Stimulated activated CD8-positive, alpha-beta memory T cell treated with anti-CD3 and anti-CD28 coated beads, Interleukin-7, amount 100 ng/mL, for 4 hours (primary cell): ENCODE results near the gene PAPPA.

Experiments
- DNase-seq, 2 donors: peaks; one replicate each; pipeline ENCODE4 v3.0.0-alpha.2; 2020; ENCODE audit warnings: low read depth in 2 of 2

The PAPPA gene

DNA sequence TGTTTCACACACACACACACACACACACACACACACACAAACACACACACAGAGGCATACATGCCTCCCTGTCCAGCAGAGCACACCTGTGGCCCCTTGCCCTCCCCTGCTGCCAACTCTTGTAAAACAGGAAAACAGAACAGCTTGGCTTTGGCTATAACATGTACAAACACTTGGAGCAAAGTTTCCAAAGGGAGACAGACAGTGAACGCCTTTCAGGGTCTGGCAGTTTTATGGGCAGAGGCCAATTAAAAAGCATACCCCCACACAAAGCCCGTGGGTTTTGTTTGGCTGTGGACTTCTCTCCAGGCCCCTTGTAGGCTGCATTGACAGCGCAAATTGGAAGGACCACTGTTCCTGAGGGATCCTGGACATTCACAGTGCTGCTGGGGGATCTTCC, 265.6 kb downstream of the PAPPA start:
- no peak for DNase-seq

- no peak for DNase-seq
These were observed 267.5 kb downstream of the PAPPA start for GRCh38 chr9:116420993-116421538.

DNA sequence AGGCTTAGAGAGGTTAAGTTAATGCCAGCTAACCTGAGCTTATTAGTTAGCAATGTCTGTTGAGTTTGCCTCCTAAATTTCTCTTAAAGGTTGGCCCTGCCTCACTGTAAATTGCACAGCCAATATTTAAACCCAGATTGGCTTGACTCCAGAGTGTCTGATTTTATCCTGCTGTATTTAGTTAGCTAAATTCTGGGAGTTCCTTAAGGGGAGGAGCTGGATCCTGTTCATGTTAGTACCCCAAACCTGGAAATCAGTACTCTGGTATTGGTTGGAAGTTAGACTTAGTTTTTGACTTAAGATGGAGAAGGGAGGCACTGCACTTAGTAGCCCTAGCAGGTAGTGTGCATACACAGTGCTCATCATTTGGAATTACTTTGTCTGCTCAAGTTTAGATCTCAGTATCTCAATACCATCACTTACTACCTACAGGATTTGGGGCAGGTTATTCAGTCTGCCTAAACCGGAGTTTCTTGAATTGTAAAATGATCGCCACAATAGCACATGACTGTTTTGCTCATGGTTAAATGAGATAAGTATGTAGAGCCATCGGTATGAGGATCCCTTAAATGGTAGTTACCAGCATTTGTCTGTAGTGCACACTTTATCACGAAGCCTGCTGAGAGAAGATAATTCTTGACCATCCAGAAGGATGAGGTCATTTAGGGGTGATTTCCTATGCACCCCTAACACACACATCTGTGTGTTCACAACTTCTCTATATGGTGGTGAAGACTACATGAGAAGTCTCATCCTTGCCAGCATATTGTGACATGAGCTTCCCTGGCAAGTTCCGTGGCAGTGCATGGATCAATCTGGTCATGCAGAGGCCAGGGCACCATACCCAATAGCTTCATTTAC, 268.8 kb downstream of the PAPPA start:
- DNase-seq, result no peak

GRCh38 chr9:116423149-116423548, 269.6 kb downstream of the PAPPA start:
- no peak for DNase-seq

DNA sequence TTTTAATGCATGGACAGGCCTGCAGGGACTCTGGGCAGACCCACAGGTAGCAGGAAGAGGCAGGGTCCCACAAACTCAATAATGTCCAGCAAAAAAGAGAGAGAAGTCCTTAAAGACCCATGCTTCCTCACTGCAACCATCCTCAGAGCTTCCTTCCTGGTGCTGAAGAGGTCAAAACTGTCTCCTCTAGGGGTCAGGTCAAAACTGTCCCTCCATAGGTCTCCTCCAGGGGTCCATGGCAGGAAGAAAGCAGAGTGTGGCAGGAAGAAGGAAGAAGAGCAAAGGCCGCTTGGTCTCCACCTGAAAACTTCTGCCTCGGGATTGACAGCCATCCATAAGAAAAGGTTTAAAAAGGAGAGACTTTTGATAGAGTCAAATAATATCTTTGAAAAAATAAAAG, 271.7 kb downstream of the PAPPA start:
- no peak for DNase-seq

GRCh38 chr9:116430849-116431248, 277.3 kb downstream of the PAPPA start:
- no peak for DNase-seq

GRCh38 chr9:116432051-116432450, 278.5 kb downstream of the PAPPA start:
- DNase-seq, result no peak

DNA sequence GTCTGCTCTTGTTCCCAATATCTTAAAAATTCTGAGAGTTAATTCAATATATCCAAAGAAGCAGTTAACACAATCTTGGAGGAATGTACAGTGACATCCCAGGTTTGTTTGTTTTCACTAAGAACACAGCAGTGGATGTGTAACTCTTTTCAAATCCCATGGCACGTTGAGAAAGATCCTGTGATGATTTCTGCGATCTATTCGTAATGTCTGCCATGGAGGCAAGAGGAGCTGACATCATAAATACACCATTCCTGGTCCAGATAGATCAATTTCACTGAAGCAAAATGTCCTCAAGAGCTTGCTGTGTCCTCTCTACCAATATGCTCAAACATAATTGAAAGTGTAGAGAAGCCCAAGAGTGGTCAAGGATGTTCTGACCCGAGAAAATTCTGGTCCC, 280.7 kb downstream of the PAPPA start:
- DNase-seq, result no peak

DNA sequence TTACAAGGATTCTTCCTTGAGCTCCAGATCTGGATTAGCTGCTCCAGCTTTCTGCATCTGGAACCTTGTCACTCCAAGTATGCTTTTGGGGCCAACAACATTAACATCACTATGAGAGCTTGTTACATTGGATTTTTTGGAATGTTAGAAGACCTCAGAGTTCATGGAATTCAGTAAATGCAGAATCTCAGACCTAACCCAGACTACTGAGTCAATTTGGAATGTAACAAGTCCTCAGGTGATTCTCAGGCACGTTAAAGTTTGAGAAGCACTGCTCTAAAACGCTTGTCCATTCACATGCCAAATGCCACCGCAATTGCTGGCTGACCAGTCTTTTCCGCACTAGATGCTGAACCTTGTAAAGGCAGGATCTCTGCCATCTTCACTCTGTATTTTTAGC, 282.1 kb downstream of the PAPPA start:
- no peak for DNase-seq

DNA sequence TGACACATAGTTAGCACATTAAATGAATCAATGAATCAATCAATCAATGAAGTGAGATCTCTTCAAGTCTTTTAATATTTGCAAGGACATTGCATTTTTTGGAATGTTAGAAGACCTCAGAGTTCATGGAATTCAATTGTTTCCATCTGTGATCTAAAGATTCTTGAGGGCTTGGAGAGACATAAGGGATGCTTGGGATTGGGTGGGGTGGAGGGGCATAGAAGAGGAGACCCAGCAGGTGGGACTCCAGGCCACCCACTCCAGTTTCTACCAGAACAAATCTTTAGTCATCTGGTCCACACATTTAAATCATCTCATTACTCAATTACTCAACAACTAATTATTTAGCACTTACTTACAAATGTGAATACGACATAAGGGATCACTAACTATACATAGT, 282.5 kb downstream of the PAPPA start:
- DNase-seq, result no peak

DNA sequence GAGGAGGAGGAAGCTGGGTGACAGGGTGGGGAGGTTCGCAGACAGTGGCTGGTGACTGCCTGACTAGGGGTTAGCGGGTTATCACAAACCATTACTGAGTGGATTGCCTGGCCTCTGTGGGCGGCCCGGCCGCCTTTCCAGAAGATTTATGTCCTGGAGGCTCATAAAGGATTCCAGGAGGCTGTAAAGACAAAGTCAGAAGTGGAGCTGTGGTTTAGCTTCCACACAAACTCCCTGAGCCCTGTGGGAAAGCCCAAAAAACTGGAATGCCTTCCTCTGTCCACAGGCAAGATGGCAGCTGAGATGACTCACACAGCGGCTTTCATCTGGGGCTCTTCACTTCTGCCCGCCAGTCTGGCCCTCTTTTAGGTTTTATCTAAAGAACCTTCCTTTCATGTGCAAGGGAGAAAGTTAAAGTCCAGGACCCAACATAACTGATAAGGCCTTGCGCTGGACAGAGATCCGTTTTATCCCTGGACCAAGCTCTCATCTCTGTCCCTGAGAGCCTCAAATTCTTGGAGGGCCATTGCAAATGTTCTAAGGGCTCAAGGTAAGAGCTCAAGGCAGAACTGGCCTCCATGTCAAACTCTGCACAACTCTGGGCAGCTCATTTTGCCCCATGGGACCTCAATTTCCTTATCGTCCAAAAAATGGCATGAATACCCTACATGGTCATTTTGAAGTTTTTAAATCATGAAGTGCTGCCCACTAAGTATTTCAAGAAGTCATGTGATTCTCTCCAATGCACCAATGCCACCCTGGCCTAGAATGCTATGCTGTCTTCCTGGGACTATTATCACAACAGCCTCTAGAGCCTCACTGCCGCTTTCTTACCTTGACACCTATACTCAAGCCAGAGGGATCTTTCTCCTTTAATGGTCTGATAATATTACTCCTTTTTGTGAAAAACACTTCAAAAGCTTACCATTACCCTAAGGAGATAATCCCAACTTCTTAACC, 284.1 kb downstream of the PAPPA start:
- DNase-seq, result no peak

GRCh38 chr9:116442528-116442927, 288.9 kb downstream of the PAPPA start:
- no peak for DNase-seq

GRCh38 chr9:116447934-116448333, 294.3 kb downstream of the PAPPA start:
- no peak for DNase-seq

DNA sequence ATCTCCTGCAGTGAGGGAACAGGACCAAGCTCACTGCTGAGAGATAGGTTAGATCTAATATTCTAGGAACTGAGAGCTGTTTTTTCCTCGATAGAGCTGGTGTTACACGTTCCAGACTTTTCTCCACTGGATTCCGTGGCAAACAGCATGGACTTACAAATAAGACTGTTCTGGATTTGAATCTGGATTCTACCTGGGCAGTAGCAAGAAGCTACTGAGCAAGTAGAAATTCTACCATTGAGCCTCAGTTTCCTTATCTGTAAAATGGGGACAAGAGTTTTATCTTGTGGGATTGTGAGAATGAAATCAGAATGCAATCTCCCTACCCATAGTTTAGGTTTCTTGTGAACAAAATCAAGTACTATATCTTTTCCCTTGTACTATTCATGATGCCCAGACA, 294.8 kb downstream of the PAPPA start:
- DNase-seq, result no peak

- no peak for DNase-seq
These were observed 296.4 kb downstream of the PAPPA start for GRCh38 chr9:116449949-116450348.

GRCh38 chr9:116450378-116451139, 297.0 kb downstream of the PAPPA start:
- no peak for DNase-seq

DNA sequence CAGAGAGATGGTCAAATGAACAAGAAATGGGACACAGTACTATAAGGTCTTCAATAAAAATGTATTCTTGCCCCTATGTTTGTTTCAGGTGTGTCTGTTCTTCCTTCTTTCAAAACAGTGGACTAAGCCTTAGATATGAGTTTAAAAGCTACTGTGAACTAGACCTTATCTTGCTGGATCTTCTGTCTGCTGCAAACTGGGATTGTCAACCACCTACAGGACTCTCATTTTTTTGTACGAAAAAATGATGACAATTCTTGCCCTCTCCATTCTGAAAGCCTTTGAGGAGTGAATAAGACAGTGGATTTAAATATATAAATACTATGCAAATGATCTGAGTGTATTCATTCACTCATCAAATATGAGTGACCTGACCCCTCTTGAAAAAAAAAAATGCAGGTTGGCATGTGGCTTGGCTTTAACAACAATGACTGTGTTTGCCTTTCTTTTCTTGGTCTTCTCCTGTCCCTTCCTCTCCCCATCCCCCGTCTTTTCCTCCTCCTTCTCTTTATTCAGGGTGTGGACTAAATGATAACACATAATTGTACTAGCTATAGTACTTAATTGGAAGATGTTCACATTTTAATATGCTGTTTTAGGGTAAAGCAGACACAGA, 298.0 kb downstream of the PAPPA start:
- DNase-seq, result no peak
